Measurements from ENCODE around the gene TMTC3. TPM values are rescaled to one million over a fixed set of nuclear protein-coding genes. Genes with fewer than 3 reads are reported as not detected.

TMTC3 gene
- total and polyA plus RNA-seq, 2 of the 8 experiments (the other 6 are each of a cell fraction or from before 2014, with no cell fraction given) = 7.0 to 45.1 TPM

- peaks cover 0 to 2% (median 0%) of the 10 kb centered on the region in 4 experiments; a peak in 3 of 7 replicates for H3K4me1 ChIP-seq (replicated peaks in 1 of 4; ENCODE audit: control insufficient read depth in 3 of 4, insufficient read depth in 4 of 4, low read length in 3 of 4)
- POLR2A ChIA-PET (ENCODE audit: partially characterized antibody) = interaction anchor here (0.5 kb wide), 1 partner anchor 17 kb away, joined by 3 read pairs; no protein-coding TSS in a partner anchor
- no peak overlapping the region for H3K4me2 ChIP-seq (ENCODE audit: insufficient read depth in 1 of 2, low read depth in 2 of 2, low read length in 2 of 2)
- no peak overlapping the region for H4K5ac ChIP-seq (ENCODE audit: insufficient read length, low read depth, low read length)
- no peak overlapping the region for H2BK120ac ChIP-seq (replicated peaks; ENCODE audit: low read depth, low read length)
- H3K14ac ChIP-seq (ENCODE audit: insufficient read length) = no peak overlapping the region
- H3K79me2 ChIP-seq (ENCODE audit: control insufficient read depth in 1 of 2, insufficient read depth in 2 of 2, low read length in 2 of 2) = no peaks in the 10 kb centered on the region
- H2BK12ac ChIP-seq (ENCODE audit: low read depth, low read length) = no peak overlapping the region
- no peak overlapping the region for H3K9ac ChIP-seq (replicated peaks in 1 of 4; ENCODE audit: extremely low read depth in 1 of 4, low read depth in 3 of 4, low read length in 3 of 4)
- no peak overlapping the region for H3K4ac ChIP-seq (replicated peaks; ENCODE audit: insufficient read length, low read depth, low read length)
- no peak overlapping the region for H4K91ac ChIP-seq (replicated peaks; ENCODE audit: insufficient read length, low read length)
- H3K9me3 ChIP-seq (ENCODE audit: insufficient read depth in 2 of 2, low read depth in 1 of 2, low read length in 1 of 2) = no peaks in the 10 kb centered on the region
- no peak overlapping the region for H3K27ac ChIP-seq (ENCODE audit: low read depth, low read length)
- H2BK15ac ChIP-seq (ENCODE audit: low read length) = no peak overlapping the region
- WGBS, 2 experiments (ENCODE audit: extremely low coverage in 1 of 2, insufficient coverage in 1 of 2, insufficient read length in 1 of 2, insufficient replicate concordance in 2 of 2, low coverage in 1 of 2, low lambda C conversion rate in 2 of 2, missing lambda C conversion rate in 1 of 2) = 83% methylated on average over 7 of the region's 7 CpGs; no CpG with 5 or more reads in 1 of the 2 experiments
- no peak for FAIRE-seq
- no peaks in the 10 kb centered on the region for H4K20me1 ChIP-seq (replicated peaks in 1 of 2; ENCODE audit: control insufficient read depth in 1 of 2, insufficient read depth in 2 of 2, low read length in 2 of 2)
- no peak overlapping the region for H3K23ac ChIP-seq (ENCODE audit: insufficient read length)
- no peak overlapping the region for H3K18ac ChIP-seq (ENCODE audit: extremely low read depth, low read length)
- no peak overlapping the region for H3K56ac ChIP-seq (replicated peaks; ENCODE audit: insufficient read length, low read depth, low read length)
- DNase-seq (ENCODE audit: low read depth in 1 of 2, low spot score in 2 of 2) = no peak
- CTCF ChIA-PET (ENCODE audit: partially characterized antibody) = no interaction called here
- H3K23me2 ChIP-seq (ENCODE audit: low read depth, low read length) = no peaks in the 10 kb centered on the region
- H3K79me1 ChIP-seq (ENCODE audit: low read depth, low read length) = no peaks in the 10 kb centered on the region
- no peak overlapping the region for H2BK20ac ChIP-seq (ENCODE audit: low read length)
- H2AK5ac ChIP-seq (ENCODE audit: low read depth, low read length) = no peak overlapping the region
- H3K36me3 ChIP-seq (ENCODE audit: control insufficient read depth in 2 of 4, insufficient read depth in 4 of 4, low read length in 3 of 4) = no peaks in the 10 kb centered on the region
- no peak overlapping the region for H2BK5ac ChIP-seq (ENCODE audit: low read depth, low read length)
- H3K4me3 ChIP-seq (ENCODE audit: extremely low read depth in 1 of 4, insufficient read depth in 2 of 4, low read depth in 3 of 4, low read length in 4 of 4) = no peak overlapping the region
- H4K8ac ChIP-seq (ENCODE audit: extremely low read depth, insufficient read depth, low read length) = no peak overlapping the region
- H2AFZ ChIP-seq (ENCODE audit: low read length) = peak overlapping the region; percentile 31; the same call in 1 of the 2 replicates
- H3K27me3 ChIP-seq (replicated peaks in 1 of 4; ENCODE audit: control insufficient read depth in 3 of 4, extremely low read depth in 1 of 4, insufficient read depth in 3 of 4, low read length in 3 of 4) = no peaks in the 10 kb centered on the region
- TF ChIP-seq TEAD4 (IDR thresholded peaks at IDR 0.05; ENCODE audit: low read depth, low read length) = no peak
- TF ChIP-seq SIRT6 (IDR thresholded peaks at IDR 0.05; ENCODE audit: low read length) = no peak
- TF ChIP-seq RAD21 (IDR thresholded peaks at IDR 0.05 in 1 of 2, conservative IDR thresholded peaks at IDR 0.05 in 1 of 2; ENCODE audit: low read depth in 2 of 2, low read length in 2 of 2) = no peak
- TF ChIP-seq POU5F1 (IDR thresholded peaks at IDR 0.05; ENCODE audit: low read depth, low read length) = no peak
- TF ChIP-seq SAP30 (IDR thresholded peaks at IDR 0.05; ENCODE audit: insufficient read depth, insufficient replicate concordance, low read length) = no peak
- TF ChIP-seq SUZ12 (IDR thresholded peaks at IDR 0.05; ENCODE audit: low read length) = no peak
- TF ChIP-seq, protein P1, sequence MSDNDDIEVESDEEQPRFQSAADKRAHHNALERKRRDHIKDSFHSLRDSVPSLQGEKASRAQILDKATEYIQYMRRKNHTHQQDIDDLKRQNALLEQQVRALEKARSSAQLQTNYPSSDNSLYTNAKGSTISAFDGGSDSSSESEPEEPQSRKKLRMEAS (IDR thresholded peaks at IDR 0.05) = no peak
- TF ChIP-seq, protein P2, sequence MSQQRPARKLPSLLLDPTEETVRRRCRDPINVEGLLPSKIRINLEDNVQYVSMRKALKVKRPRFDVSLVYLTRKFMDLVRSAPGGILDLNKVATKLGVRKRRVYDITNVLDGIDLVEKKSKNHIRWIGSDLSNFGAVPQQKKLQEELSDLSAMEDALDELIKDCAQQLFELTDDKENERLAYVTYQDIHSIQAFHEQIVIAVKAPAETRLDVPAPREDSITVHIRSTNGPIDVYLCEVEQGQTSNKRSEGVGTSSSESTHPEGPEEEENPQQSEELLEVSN (IDR thresholded peaks at IDR 0.05) = no peak
- TF ChIP-seq SP2 (IDR thresholded peaks at IDR 0.05; ENCODE audit: low read length) = no peak
- no peak for TF ChIP-seq SP4 (IDR thresholded peaks at IDR 0.05; ENCODE audit: low read length)
- no peak for TF ChIP-seq HDAC6 (IDR thresholded peaks at IDR 0.05; ENCODE audit: low read depth, low read length)
- TF ChIP-seq USF2 (IDR thresholded peaks at IDR 0.05; ENCODE audit: low read length) = no peak
- no peak for TF ChIP-seq ASH2L (IDR thresholded peaks at IDR 0.05; ENCODE audit: low read length)
Measured at GRCh38 chr12:88227263-88227662, 85.2 kb downstream of the TMTC3 start.

Measured in H1 (cell line).